GM13976 (cell line): ENCODE measurements around the gene EPB41L5.

Experiments used
- DNase-seq: peaks from one replicate; pipeline ENCODE4 v3.0.0; 2012; ENCODE audit warnings: low spot score
- CTCF ChIP-seq: IDR thresholded peaks from 2 replicates; pipeline ENCODE4 v1.5.1; 2012; ENCODE audit warnings: borderline replicate concordance, mild to moderate bottlenecking; ENCODE audit not compliant: insufficient read depth; ENCODE audit errors: extremely low read depth, missing control alignments, control extremely low read depth
- in situ Hi-C: fragments of 300-500 bp; cut with MboI; formaldehyde crosslinking; loops from one replicate; pipeline ENCODE4 v1.12.0; 2022; ENCODE audit warnings: low sequenced_read_pairs, mixed read lengths, inconsistent platforms; ENCODE audit not compliant: unreplicated experiment

The EPB41L5 gene

GRCh38 chr2:120029672-120030640 lies 17.1 kb downstream of the EPB41L5 start:
- no peak for TF ChIP-seq CTCF
- DNase-seq: no peak
- in situ Hi-C loops: no loop called here

GRCh38 chr2:120032297-120032696 lies 19.4 kb downstream of the EPB41L5 start:
- in situ Hi-C loops: no loop called here
- TF ChIP-seq CTCF: no peak

GRCh38 chr2:120034027-120034426 lies 21.1 kb downstream of the EPB41L5 start:
- DNase-seq: no peak
- TF ChIP-seq CTCF: no peak
- in situ Hi-C loops: no loop called here

More at GRCh38 chr2:120032297-120032696, 19.4 kb downstream of the EPB41L5 start:
- no peak for DNase-seq

- in situ Hi-C loops: no loop called here
- TF ChIP-seq CTCF: no peak
- DNase-seq: no peak
Measured at GRCh38 chr2:120034621-120035020, 21.7 kb downstream of the EPB41L5 start.

- no peak for DNase-seq
- in situ Hi-C loops: no loop called here
- TF ChIP-seq CTCF: no peak
Measured at GRCh38 chr2:120036145-120036544, 23.3 kb downstream of the EPB41L5 start.

GRCh38 chr2:120037995-120038541 lies 25.2 kb downstream of the EPB41L5 start:
- no peak for DNase-seq
- no peak for TF ChIP-seq CTCF
- in situ Hi-C loops: no loop called here
